HG03565 (cell line): ENCODE measurements around the gene SF1.

ENCODE experiments used
- ATAC-seq: cut with Tn5 transposase; IDR thresholded peaks from one replicate; pipeline ENCODE4 v1.9.1; 2021; ENCODE audit warnings: mild to moderate bottlenecking, moderate library complexity; ENCODE audit not compliant: unreplicated experiment

The SF1 gene

GRCh38 chr11:64762674-64763525 lies 15.4 kb downstream of the SF1 start:
- no peak for ATAC-seq

- no peak for ATAC-seq
Observed at GRCh38 chr11:64762277-64762673, 16.1 kb downstream of the SF1 start.

- ATAC-seq, result no peak
Observed at GRCh38 chr11:64760759-64761420, 17.5 kb downstream of the SF1 start.

DNA sequence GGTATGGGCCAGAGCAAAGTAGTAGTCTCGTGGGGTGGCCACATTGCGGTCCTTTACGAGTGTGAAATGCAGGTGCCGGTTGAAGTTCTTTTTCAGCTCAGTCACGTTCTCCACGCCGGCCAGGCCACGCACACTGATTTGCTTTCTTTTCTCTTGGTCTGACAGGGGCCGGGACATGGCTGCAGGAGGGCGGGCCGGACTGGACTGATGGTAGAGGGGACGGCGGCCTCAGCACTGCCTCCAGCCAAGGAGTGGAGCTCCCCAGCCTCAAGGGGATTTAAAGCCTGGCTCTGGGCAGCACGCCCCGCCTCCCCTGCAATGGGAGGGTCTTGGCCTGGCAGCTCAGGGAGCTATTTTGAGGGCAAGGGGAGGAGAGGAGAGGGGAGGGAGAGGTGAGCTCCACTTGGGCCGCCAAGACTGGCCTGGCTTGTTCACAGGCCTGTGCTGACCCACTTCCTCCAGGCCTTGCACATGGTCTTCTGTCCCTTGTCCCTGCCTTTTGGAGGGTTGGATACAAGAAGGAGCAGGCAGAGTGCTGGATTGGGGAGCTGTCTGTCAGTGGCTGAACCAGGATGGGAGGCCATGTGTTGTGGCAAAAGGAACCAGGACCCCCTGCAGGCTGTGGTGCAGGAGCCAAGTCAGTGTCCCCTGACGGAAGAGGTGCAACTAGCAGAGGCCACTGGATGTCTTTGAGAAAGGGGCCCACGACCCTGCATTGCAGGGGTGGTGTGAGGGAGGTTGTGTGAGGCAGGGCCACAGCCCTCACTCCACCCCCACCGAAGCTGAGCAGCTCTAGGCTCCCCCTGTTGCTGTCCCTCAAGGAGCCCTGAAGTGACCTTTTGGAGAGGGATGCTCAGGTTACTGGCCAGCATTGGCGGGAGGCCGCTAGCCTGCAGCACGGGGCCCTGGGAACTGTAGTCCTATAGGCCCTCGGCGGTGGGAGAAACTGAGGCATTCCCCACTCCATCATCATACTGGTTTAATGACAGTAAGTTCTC lies 18.3 kb downstream of the SF1 start, which contains the start of gene PYGM:
TSS of gene PYGM (minus strand) at position 253 of the 998 bp plus-strand sequence. CDS start at position 177, 76 bp downstream.
- no peak for ATAC-seq

GRCh38 chr11:64759131-64759721 lies 19.1 kb downstream of the SF1 start:
- ATAC-seq, result no peak

GRCh38 chr11:64758330-64759079 lies 19.8 kb downstream of the SF1 start:
- no peak for ATAC-seq

GRCh38 chr11:64757549-64758329 lies 20.6 kb downstream of the SF1 start:
- ATAC-seq, result no peak

- ATAC-seq, result no peak
Observed at GRCh38 chr11:64755681-64756361, 22.5 kb downstream of the SF1 start.

DNA sequence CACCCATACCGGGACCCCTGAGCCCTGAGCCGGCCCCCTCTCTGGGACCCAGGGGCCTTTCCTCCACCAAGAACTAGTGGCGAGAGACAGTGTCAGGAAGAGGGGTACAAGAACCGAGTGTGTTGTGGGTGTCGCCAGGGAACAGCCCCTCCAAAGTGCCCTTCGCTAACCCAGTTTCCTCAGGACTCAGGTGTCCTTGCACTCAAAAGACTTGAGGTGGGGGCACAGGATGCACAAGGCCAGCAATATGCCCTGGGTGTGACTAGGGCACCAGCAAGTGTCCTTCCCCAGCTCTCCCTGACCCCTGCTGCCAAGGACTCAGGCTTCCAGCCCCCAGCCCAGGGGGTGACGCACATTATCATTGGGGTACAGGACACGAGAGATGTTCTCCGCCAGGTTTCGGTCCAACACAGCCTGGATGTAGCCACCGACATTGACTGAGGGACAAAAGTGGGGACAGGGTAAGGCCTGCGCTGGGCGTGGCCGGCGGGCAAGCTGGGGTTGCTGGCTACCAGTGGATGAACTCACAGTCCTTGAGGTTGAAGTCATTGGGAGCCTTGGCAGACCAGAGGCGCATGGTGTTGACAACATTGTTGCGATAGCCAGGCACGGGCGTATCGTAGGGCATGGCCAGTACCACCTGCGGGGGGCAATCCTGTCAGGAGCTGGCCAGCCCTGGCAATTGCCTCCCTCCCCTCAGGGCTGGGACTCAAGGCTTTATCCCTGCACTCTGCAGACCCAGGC lies 23.3 kb downstream of the SF1 start:
- no peak for ATAC-seq

- no peak for ATAC-seq
Observed at GRCh38 chr11:64754124-64754918, 24.0 kb downstream of the SF1 start.

GRCh38 chr11:64753380-64754123 lies 24.8 kb downstream of the SF1 start:
- ATAC-seq, result no peak

DNA sequence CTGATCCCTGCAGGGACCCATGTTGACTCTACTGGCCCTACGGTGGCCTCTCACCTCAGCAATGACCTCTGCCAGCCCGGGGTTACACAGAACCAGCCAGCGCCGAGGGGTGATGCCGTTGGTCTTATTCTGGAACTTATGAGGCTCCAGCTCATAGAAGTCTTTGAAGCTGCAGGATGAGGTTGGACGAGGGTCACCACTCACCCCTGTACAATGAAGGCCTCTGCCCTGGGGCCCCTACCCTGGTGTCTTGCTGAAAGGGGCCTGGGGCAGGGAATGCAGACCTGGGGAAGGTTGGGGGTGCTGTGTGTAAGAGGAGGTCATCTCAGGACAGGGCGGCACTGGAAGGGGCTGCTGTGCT lies 25.3 kb downstream of the SF1 start:
- no peak for ATAC-seq

- no peak for ATAC-seq
Observed at GRCh38 chr11:64752175-64752970, 26.0 kb downstream of the SF1 start.

- ATAC-seq, result no peak
Observed at GRCh38 chr11:64751580-64751979, 26.8 kb downstream of the SF1 start.

- ATAC-seq, result no peak
Observed at GRCh38 chr11:64751136-64751535, 27.2 kb downstream of the SF1 start.
